Right atrium auricular region (tissue), 2 donors: Measurements from ENCODE around the gene FOXO3. TPM values are rescaled to one million over a fixed set of nuclear protein-coding genes. Genes with fewer than 3 reads are reported as not detected.
A peak's percentile ranks its signal among the peaks of the same experiment; 100 is the strongest.

ENCODE experiments used
- DNase-seq: peaks from one replicate; pipeline ENCODE4 v3.0.0-alpha.2; 2019; ENCODE audit warnings: low spot score
- H3K27ac ChIP-seq, 2 donors: fragments of 200-600 bp; sonication (generic); 1 replicate in 1 of 2; 2 replicates in 1 of 2; pipeline ENCODE4 v1.5.1; 2016 to 2019
- H3K27me3 ChIP-seq, 2 donors: fragments of 200-600 bp; sonication (generic); one replicate each; pipeline versions ENCODE4 v1.5.1 to v1.6.0; 2017 to 2019
- H3K36me3 ChIP-seq: fragments of 200-600 bp; sonication (generic); one replicate; pipeline ENCODE4 v1.5.1; 2016
- H3K4me1 ChIP-seq, 2 donors: fragments of 200-600 bp; sonication (generic); one replicate each; pipeline versions ENCODE4 v1.5.1 to v1.6.0; 2017 to 2019
- H3K4me3 ChIP-seq, 2 donors: fragments of 200-600 bp; sonication (generic); 1 replicate in 1 of 2; 2 replicates in 1 of 2; pipeline ENCODE4 v1.5.1; 2017 to 2019; ENCODE audit warnings: mild to moderate bottlenecking in 1 of 2, moderate library complexity in 1 of 2
- H3K9me3 ChIP-seq, 2 donors: fragments of 200-600 bp; sonication (generic); one replicate each; pipeline ENCODE4 v1.5.1; 2019
- total RNA-seq, 2 donors: library from RNA; depleted of rRNA; stranded (reverse); fragments of >200 nt; gene quantifications; one replicate each; pipeline ENCODE4 v1.1.0, GENCODE V29; 2016
- TF ChIP-seq, protein P1 (sequence below), 2 donors: fragments of 200-600 bp; sonication (generic); IDR thresholded peaks; one replicate each; pipeline ENCODE4 v1.5.1; 2019; ENCODE audit warnings: antibody characterized with exemption in 2 of 2

FOXO3 gene
- total RNA-seq, 2 donors from 2014 or later: 54.5 to 60.9 TPM

GRCh38 chr6:108562503-108562993, 1.8 kb downstream of the FOXO3 start:
- peaks cover 0 to 48% of the 10 kb centered on the region in 2 donors for H3K4me1 ChIP-seq
- peaks cover 16% of the 10 kb centered on the region for H3K36me3 ChIP-seq
- TF ChIP-seq, protein P1, sequence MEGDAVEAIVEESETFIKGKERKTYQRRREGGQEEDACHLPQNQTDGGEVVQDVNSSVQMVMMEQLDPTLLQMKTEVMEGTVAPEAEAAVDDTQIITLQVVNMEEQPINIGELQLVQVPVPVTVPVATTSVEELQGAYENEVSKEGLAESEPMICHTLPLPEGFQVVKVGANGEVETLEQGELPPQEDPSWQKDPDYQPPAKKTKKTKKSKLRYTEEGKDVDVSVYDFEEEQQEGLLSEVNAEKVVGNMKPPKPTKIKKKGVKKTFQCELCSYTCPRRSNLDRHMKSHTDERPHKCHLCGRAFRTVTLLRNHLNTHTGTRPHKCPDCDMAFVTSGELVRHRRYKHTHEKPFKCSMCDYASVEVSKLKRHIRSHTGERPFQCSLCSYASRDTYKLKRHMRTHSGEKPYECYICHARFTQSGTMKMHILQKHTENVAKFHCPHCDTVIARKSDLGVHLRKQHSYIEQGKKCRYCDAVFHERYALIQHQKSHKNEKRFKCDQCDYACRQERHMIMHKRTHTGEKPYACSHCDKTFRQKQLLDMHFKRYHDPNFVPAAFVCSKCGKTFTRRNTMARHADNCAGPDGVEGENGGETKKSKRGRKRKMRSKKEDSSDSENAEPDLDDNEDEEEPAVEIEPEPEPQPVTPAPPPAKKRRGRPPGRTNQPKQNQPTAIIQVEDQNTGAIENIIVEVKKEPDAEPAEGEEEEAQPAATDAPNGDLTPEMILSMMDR (IDR thresholded peaks at IDR 0.05): no peak
- peak overlapping the region; percentile 81 to 85 for H3K4me3 ChIP-seq
- peak; percentile 92 for DNase-seq
- no peaks in the 10 kb centered on the region for H3K27me3 ChIP-seq
- H3K27ac ChIP-seq: peak overlapping the region; percentile 99 to 100
- H3K9me3 ChIP-seq: no peaks in the 10 kb centered on the region

DNA sequence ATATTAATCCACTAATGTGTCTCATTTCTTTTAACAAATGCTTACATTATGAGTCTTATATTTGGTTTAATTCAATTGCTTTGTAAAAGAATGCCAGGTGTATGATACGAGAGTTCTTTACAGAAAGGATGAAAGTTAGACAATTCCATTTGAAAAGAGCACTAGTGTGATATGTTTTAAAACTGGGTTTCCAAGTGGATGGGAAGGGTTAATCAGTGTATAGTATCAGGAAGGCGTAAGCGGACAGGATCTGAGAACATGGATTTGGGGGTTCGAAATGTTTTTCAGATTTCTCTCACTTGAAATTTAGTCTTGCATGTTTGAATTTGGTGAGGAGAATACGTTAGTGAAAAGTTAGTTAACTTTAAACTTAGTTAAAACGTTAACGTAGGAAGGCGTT, 2.6 kb downstream of the FOXO3 start:
- Histone ChIP-seq H3K4me1 (peaks cover 0 to 55% of the 10 kb centered on the region in 2 donors), H3K27ac (peak overlapping the region; percentile 99 to 100), H3K4me3 (peak overlapping the region; percentile 81 to 85), H3K36me3 (peaks cover 23% of the 10 kb centered on the region), H3K27me3 (no peaks in the 10 kb centered on the region), H3K9me3 (no peaks in the 10 kb centered on the region)
- TF ChIP-seq, protein P1 (IDR thresholded peaks at IDR 0.05): no peak
- DNase-seq: no peak

DNA sequence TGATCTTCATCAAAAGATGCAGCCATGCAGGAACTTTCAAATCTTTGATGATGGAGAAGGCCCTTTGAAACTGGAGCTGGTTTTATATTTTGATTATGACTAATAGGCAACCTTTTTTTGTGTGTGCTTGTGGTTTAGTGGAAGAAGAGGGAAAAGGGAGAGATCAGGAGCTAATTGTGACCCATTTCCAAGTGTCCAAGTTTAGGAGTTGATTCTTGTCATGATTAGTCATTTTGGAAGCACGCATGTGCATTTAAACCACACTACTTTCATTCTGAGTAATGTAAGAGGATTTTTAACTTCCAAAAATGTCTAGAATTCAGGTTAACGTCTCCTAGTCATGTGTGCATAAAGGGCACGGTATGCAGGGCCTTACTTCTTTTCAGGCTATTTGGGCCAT, 3.5 kb downstream of the FOXO3 start:
- no peak for DNase-seq
- Histone ChIP-seq H3K9me3 (no peaks in the 10 kb centered on the region), H3K27me3 (no peaks in the 10 kb centered on the region), H3K27ac (peak overlapping the region; percentile 99 to 100), H3K36me3 (peaks cover 32% of the 10 kb centered on the region), H3K4me1 (peaks cover 0 to 64% of the 10 kb centered on the region in 2 donors), H3K4me3 (peak overlapping the region; percentile 81 to 85)
- TF ChIP-seq, protein P1 (IDR thresholded peaks at IDR 0.05): no peak

- DNase-seq: no peak
- peak overlapping the region; percentile 99 to 100 for H3K27ac ChIP-seq
- H3K4me3 ChIP-seq: peak overlapping the region in 1 of 2 donors; percentile 85
- H3K36me3 ChIP-seq: peaks cover 43% of the 10 kb centered on the region
- H3K9me3 ChIP-seq: no peaks in the 10 kb centered on the region
- H3K27me3 ChIP-seq: no peaks in the 10 kb centered on the region
- TF ChIP-seq, protein P1 (IDR thresholded peaks at IDR 0.05): no peak
- H3K4me1 ChIP-seq: peaks cover 0 to 69% of the 10 kb centered on the region in 2 donors
Measured at GRCh38 chr6:108565091-108565766, 4.5 kb downstream of the FOXO3 start.

DNA sequence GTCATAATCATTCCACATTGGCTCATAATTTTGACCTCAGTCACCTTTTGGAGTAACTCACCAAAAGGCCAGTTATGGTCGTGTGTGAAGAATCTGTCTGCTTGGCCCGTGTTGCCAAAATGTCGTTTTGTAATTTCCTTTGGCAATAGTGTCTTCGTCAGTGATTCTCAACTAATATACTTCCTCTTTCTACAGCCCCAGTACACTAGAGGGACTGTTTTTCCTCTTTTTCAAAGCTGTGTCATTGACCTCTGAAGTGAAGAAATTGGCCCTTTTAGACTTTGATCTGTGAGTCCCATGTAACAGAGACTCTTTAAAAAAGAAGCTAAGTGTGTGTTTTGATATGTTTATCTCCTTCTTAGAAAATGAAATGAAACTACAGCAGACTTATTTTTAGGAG, 5.2 kb downstream of the FOXO3 start:
- Histone ChIP-seq H3K27ac (peak overlapping the region; percentile 99 to 100), H3K36me3 (peaks cover 50% of the 10 kb centered on the region), H3K4me1 (peaks cover 0 to 76% of the 10 kb centered on the region in 2 donors), H3K27me3 (no peaks in the 10 kb centered on the region), H3K4me3 (peak overlapping the region in 1 of 2 donors; percentile 85), H3K9me3 (no peaks in the 10 kb centered on the region)
- DNase-seq: peak; percentile 79
- TF ChIP-seq, protein P1 (IDR thresholded peaks at IDR 0.05): peak in 1 of 2 donors; percentile 33
